ENCODE measurements around the gene ITIH4.

ITIH4 gene

GRCh38 chr3:52830535-52831258 is at the start of gene ITIH4:
ITIH4 (minus strand) TSS chr3:52830672; CDS start chr3:52830642, 30 bp downstream.
- DNase-seq, result no peak

GRCh38 chr3:52880047-52880446 is 49.6 kb upstream of the ITIH4 start:
- DNase-seq, result no peak

GRCh38 chr3:52879581-52879980 is 49.1 kb upstream of the ITIH4 start:
- DNase-seq, result no peak

GRCh38 chr3:52879090-52879489 is 48.6 kb upstream of the ITIH4 start:
- no peak for DNase-seq

GRCh38 chr3:52877085-52877484 is 46.6 kb upstream of the ITIH4 start:
- no peak for DNase-seq

- no peak for DNase-seq
Measured at GRCh38 chr3:52874864-52875587, 44.6 kb upstream of the ITIH4 start.

- no peak for DNase-seq
Measured at GRCh38 chr3:52874160-52874701, 43.8 kb upstream of the ITIH4 start.

GRCh38 chr3:52873433-52874159 is 43.1 kb upstream of the ITIH4 start:
- no peak for DNase-seq

GRCh38 chr3:52872245-52872644 is 41.8 kb upstream of the ITIH4 start:
- DNase-seq, result no peak

GRCh38 chr3:52871761-52872160 is 41.3 kb upstream of the ITIH4 start:
- no peak for DNase-seq

GRCh38 chr3:52870471-52870870 is 40.0 kb upstream of the ITIH4 start:
- DNase-seq, result no peak

- no peak for DNase-seq
Measured at GRCh38 chr3:52866427-52866826, 36.0 kb upstream of the ITIH4 start.

- DNase-seq, result no peak
Measured at GRCh38 chr3:52865994-52866393, 35.5 kb upstream of the ITIH4 start.

GRCh38 chr3:52860424-52860768 is 29.9 kb upstream of the ITIH4 start:
- no peak for DNase-seq

GRCh38 chr3:52859686-52860423 is 29.4 kb upstream of the ITIH4 start:
- DNase-seq, result no peak

- DNase-seq, result no peak
Measured at GRCh38 chr3:52857864-52858263, 27.4 kb upstream of the ITIH4 start.

GRCh38 chr3:52857133-52857532 is 26.7 kb upstream of the ITIH4 start:
- no peak for DNase-seq

GRCh38 chr3:52856666-52857065 is 26.2 kb upstream of the ITIH4 start:
- no peak for DNase-seq

GRCh38 chr3:52854013-52854412 is 23.5 kb upstream of the ITIH4 start:
- no peak for DNase-seq

GRCh38 chr3:52852419-52852818 is 21.9 kb upstream of the ITIH4 start:
- no peak for DNase-seq

GRCh38 chr3:52851348-52851747 is 20.9 kb upstream of the ITIH4 start:
- DNase-seq, result peak; percentile 34

GRCh38 chr3:52849656-52850055 is 19.2 kb upstream of the ITIH4 start:
- no peak for DNase-seq

GRCh38 chr3:52848617-52849016 is 18.1 kb upstream of the ITIH4 start:
- no peak for DNase-seq
